Upper lobe of left lung (tissue), 6 donors: ENCODE results near the gene MYO9A. TPM values are rescaled to one million over a fixed set of nuclear protein-coding genes. Genes with fewer than 3 reads are reported as not detected.

Source experiments
- ATAC-seq, 2 donors: fragments of 200-7000 bp; cut with Tn5 transposase; one replicate each; pipeline ENCODE4 v1.9.1; 2022; ENCODE audit warnings: mild to moderate bottlenecking in 2 of 2, moderate library complexity in 2 of 2; ENCODE audit not compliant: low FRiP score in 2 of 2
- DNase-seq, 2 donors: peaks; one replicate each; pipeline ENCODE4 v3.0.0-alpha.2; 2019 to 2020
- H3K27ac ChIP-seq, 4 donors: fragments of 200-600 bp; sonication (generic); one replicate each; pipeline ENCODE4 v1.5.1; 2016 to 2019
- H3K27me3 ChIP-seq, 4 donors: fragments of 200-600 bp; sonication (generic); one replicate each; pipeline ENCODE4 v1.5.1; 2017 to 2019
- H3K36me3 ChIP-seq, 4 donors: fragments of 200-600 bp; sonication (generic); one replicate each; pipeline ENCODE4 v1.5.1; 2016 to 2019
- H3K4me1 ChIP-seq, 4 donors: fragments of 200-600 bp; sonication (generic); one replicate each; pipeline ENCODE4 v1.5.1; 2018 to 2019
- H3K4me3 ChIP-seq, 4 donors: fragments of 200-600 bp; sonication (generic); one replicate each; pipeline ENCODE4 v1.5.1; 2017 to 2019; ENCODE audit warnings: mild to moderate bottlenecking in 2 of 4, moderate library complexity in 1 of 4
- H3K9me3 ChIP-seq, 4 donors: fragments of 200-600 bp; sonication (generic); one replicate each; pipeline ENCODE4 v1.5.1; 2018 to 2019
- EP300 ChIP-seq, 4 donors: sonication (generic); formaldehyde crosslinking; IDR thresholded peaks; one replicate each; pipeline ENCODE4 v1.5.1; 2017; ENCODE audit warnings: antibody characterized with exemption in 4 of 4, control low read depth in 2 of 4
- POLR2A ChIP-seq, 4 donors: fragments of 450-650 bp; IDR thresholded peaks; one replicate each; pipeline ENCODE4 v1.5.1; 2016 to 2017; ENCODE audit warnings: antibody characterized with exemption in 4 of 4, mild to moderate bottlenecking in 2 of 4
- POLR2AphosphoS5 ChIP-seq, 2 donors: sonication (generic); formaldehyde crosslinking; IDR thresholded peaks; one replicate each; pipeline ENCODE4 v1.5.1; 2017; ENCODE audit warnings: antibody characterized with exemption in 2 of 2
- WGBS, 2 donors: methylation state at CpG; one replicate each; pipeline ENCODE4 v1.1.5; 2017 to 2018; 5-methylcytosine and 5-hydroxymethylcytosine counted together
- total RNA-seq, 6 donors: library from RNA; depleted of rRNA in 4 of 6; stranded (reverse); fragments of >200 nt in 4 of 6; gene quantifications; one replicate each; pipeline versions ENCODE4 v1.1.0 to v1.2.1, GENCODE V29; 2016 to 2021
- TF ChIP-seq, protein P1 (sequence below), 6 experiments: fragments of 450-650 bp in 4 of 6; fragments of 200-600 bp in 2 of 6; sonication (generic) in 2 of 6; IDR thresholded peaks; one replicate each; pipeline ENCODE4 v1.5.1; 2016 to 2019; ENCODE audit warnings: antibody characterized with exemption in 6 of 6
- donor health status: DM: no; HTN: no; CAD: no; lungs with moderate emphysema.
- donor health status: DM: no; HTN: yes; CAD: no; lungs with severe emphysema.

Gene MYO9A
- total RNA-seq, 6 donors from 2014 or later = 53.2 to 143 (median 76.5) TPM

DNA sequence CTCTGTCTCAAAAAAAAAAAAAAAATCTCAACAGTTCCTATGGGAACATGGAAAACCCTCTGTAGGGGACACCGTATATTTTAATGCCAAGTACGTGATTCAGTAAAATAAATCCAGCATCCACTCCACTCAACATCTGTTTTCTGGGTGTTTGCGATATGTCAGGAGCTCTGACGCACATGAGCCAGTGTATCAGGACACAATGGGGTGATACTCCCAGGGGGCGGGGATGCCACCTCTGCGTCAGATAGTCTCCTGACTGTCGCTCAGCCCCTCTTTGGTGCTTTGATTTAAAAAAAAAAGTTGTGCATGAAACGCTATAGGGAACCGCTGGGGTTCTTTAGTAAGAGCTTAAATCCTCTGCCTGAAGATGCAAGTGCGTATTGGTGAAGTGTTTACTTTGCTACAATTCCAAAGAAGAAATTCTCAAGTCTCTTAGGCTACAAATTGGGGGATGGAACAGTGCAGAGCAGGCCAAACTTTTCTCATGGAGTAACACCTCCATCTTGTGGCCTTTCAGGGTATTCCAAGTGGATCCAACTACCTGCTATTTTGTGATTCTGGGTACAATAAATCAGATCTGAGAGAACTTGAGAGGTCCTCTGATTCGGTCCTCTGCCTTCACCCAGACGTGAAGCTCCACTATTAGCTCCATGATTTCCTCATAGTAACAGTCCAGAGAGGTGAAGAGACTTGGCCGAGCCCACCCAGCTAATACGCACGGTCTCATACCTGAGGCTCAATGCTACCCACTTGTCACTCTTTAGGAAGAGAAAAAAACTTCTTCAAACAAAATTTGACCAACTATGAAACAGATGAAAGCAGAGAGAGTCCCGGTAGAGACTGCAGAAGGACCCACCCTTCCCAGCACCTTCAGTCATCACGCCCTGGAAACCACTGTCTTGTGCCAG lies 316.9 kb downstream of the MYO9A start:
- ATAC-seq (peak; percentile 87 to 91), DNase-seq (peak in 1 of 2 donors; percentile 46)
- Histone ChIP-seq H3K36me3 (no peaks in the 10 kb centered on the region), H3K4me3 (no peak overlapping the region), H3K4me1 (peaks cover 0 to 4% (median 0%) of the 10 kb centered on the region in 4 donors), H3K27me3 (no peaks in the 10 kb centered on the region), H3K9me3 (no peaks in the 10 kb centered on the region), H3K27ac (no peak overlapping the region)
- TF ChIP-seq EP300 (IDR thresholded peaks at IDR 0.05) (peak in 2 of 4 donors; percentile 39 to 89), POLR2AphosphoS5 (IDR thresholded peaks at IDR 0.05) (peak in 1 of 2 donors; percentile 53), POLR2A (IDR thresholded peaks at IDR 0.05) (no peak)
- TF ChIP-seq, protein P1, sequence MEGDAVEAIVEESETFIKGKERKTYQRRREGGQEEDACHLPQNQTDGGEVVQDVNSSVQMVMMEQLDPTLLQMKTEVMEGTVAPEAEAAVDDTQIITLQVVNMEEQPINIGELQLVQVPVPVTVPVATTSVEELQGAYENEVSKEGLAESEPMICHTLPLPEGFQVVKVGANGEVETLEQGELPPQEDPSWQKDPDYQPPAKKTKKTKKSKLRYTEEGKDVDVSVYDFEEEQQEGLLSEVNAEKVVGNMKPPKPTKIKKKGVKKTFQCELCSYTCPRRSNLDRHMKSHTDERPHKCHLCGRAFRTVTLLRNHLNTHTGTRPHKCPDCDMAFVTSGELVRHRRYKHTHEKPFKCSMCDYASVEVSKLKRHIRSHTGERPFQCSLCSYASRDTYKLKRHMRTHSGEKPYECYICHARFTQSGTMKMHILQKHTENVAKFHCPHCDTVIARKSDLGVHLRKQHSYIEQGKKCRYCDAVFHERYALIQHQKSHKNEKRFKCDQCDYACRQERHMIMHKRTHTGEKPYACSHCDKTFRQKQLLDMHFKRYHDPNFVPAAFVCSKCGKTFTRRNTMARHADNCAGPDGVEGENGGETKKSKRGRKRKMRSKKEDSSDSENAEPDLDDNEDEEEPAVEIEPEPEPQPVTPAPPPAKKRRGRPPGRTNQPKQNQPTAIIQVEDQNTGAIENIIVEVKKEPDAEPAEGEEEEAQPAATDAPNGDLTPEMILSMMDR (IDR thresholded peaks at IDR 0.05) = peak; percentile 65 to 93 (median 82)
- WGBS, 2 donors = 50 to 53% methylated on average over 16 to 17 of the region's 17 CpGs

DNA sequence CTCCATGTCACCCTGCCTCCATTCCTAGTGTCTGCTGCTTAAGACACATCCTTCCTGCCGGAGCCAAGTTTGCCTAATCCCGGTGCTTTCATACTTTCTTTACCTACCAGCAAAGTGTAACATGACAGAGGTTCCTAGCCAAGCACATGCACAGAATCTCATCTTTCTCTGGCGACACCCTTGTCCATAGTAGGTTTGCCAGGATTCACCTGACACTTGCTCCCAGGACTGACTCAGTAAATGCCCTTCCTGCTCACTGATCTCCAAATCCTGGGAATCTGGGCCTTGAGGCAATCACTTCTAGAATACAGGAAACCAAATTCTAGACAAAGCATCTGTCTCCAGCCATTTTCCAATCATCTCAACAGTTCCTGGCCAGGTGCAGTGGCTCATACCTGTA lies 317.8 kb downstream of the MYO9A start:
- no peak overlapping the region for H3K27ac ChIP-seq
- H3K4me1 ChIP-seq = peaks cover 0 to 4% (median 0%) of the 10 kb centered on the region in 4 donors
- 95 to 97% methylated on average over 3 of the region's 3 CpGs for WGBS, 2 donors
- no peaks in the 10 kb centered on the region for H3K36me3 ChIP-seq
- no peak overlapping the region for H3K4me3 ChIP-seq
- no peaks in the 10 kb centered on the region for H3K9me3 ChIP-seq
- no peak for ATAC-seq
- no peak for DNase-seq
- TF ChIP-seq, protein P1 (IDR thresholded peaks at IDR 0.05) = no peak
- TF ChIP-seq POLR2A (IDR thresholded peaks at IDR 0.05) (no peak), POLR2AphosphoS5 (IDR thresholded peaks at IDR 0.05) (no peak)
- H3K27me3 ChIP-seq = no peaks in the 10 kb centered on the region

DNA sequence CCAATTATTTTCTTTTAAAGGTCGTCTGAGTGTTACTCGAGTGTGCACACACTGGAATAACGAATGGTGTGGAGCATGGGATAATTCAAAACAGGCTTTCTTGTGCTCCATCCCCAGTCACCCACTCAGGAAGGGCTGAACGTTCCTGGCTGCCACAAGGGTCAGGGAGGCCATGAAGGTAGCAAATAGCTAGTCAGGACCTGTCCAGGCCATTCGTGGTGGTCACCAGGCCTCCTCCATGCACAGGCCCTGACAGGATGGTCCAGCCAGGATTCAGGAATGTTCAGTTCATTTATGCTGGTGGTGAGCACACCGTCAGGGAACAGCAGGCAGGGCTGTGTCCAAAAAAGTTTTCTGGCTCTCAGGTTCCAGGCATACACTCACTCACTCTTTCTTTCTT lies 319.3 kb downstream of the MYO9A start:
- no peaks in the 10 kb centered on the region for H3K36me3 ChIP-seq
- no peak for DNase-seq
- ATAC-seq = no peak
- H3K27ac ChIP-seq = no peak overlapping the region
- H3K27me3 ChIP-seq = no peaks in the 10 kb centered on the region
- WGBS, 2 donors = 79 to 85% methylated on average over 6 of the region's 6 CpGs
- peaks cover 0 to 4% (median 0%) of the 10 kb centered on the region in 4 donors for H3K4me1 ChIP-seq
- TF ChIP-seq POLR2A (IDR thresholded peaks at IDR 0.05) = no peak
- TF ChIP-seq POLR2AphosphoS5 (IDR thresholded peaks at IDR 0.05) = no peak
- TF ChIP-seq, protein P1 (IDR thresholded peaks at IDR 0.05) = no peak
- no peak for TF ChIP-seq EP300 (IDR thresholded peaks at IDR 0.05)
- no peaks in the 10 kb centered on the region for H3K9me3 ChIP-seq
- H3K4me3 ChIP-seq = no peak overlapping the region

DNA sequence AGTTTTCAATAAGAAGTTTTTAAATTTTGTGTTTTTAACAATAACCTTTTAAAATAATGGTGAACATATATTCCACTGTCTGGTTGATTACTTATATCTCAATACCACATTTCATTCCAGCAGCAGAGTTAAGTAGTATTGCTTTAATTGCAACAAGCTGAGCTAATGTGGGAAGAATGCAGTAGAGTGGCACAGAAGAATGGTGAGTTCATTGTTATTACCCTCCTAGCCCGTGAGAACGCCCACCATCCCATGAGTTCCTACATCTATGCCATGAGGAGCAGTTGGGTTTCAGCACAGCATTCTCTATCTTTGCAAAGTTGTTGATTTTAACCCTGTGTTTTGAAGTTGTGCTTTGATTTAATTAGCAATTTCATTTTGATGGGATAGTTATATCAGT lies 325.4 kb downstream of the MYO9A start:
- TF ChIP-seq, protein P1 (IDR thresholded peaks at IDR 0.05) = no peak
- TF ChIP-seq POLR2AphosphoS5 (IDR thresholded peaks at IDR 0.05) = no peak
- TF ChIP-seq POLR2A (IDR thresholded peaks at IDR 0.05) = no peak
- TF ChIP-seq EP300 (IDR thresholded peaks at IDR 0.05) = no peak
- H3K9me3 ChIP-seq = no peaks in the 10 kb centered on the region
- no peaks in the 10 kb centered on the region for H3K27me3 ChIP-seq
- no peak overlapping the region for H3K4me3 ChIP-seq
- H3K27ac ChIP-seq = no peak overlapping the region
- no peaks in the 10 kb centered on the region for H3K36me3 ChIP-seq
- WGBS, 2 donors = 42 to 47% methylated on average over 2 of the region's 2 CpGs
- ATAC-seq = no peak
- no peaks in the 10 kb centered on the region for H3K4me1 ChIP-seq
- no peak for DNase-seq
